SK-N-SH treated with all-trans-retinoic acid at 6 μM for 48 hours (cell line): Measurements from ENCODE around the gene CACNA2D2.

Experiments
- ATAC-seq: fragments of 200-7000 bp; cut with Tn5 transposase; 3 replicates; pipeline ENCODE4 v1.9.1; 2020; ENCODE audit warnings: mild to moderate bottlenecking, moderate library complexity
- BACH2 ChIP-seq: fragments of 250-450 bp; sonication (Bioruptor Pico); IDR thresholded peaks from 2 replicates; pipeline ENCODE4 v1.9.0; 2021; ENCODE audit warnings: mild to moderate bottlenecking, borderline replicate concordance
- CSDC2 ChIP-seq: fragments of 250-450 bp; sonication (Bioruptor Pico); IDR thresholded peaks from 2 replicates; pipeline ENCODE4 v1.5.0; 2020; ENCODE audit warnings: mild to moderate bottlenecking, moderate library complexity
- CSRNP3 ChIP-seq: fragments of 250-450 bp; sonication (Bioruptor Pico); IDR thresholded peaks from 2 replicates; pipeline ENCODE4 v1.5.1; 2021; ENCODE audit warnings: mild to moderate bottlenecking, moderate library complexity
- ESRRG ChIP-seq: fragments of 250-450 bp; sonication (Bioruptor Pico); IDR thresholded peaks from 2 replicates; pipeline ENCODE4 v1.6.1; 2021; ENCODE audit warnings: mild to moderate bottlenecking
- GLIS3 ChIP-seq: fragments of 250-450 bp; sonication (Bioruptor Pico); IDR thresholded peaks from 2 replicates; pipeline ENCODE4 v1.5.0; 2020; ENCODE audit warnings: mild to moderate bottlenecking, moderate library complexity
- ISL1 ChIP-seq: fragments of 250-450 bp; sonication (Bioruptor Pico); IDR thresholded peaks from 2 replicates; pipeline ENCODE4 v2.1.2; 2022; ENCODE audit warnings: mild to moderate bottlenecking, moderate library complexity
- OSR1 ChIP-seq: fragments of 250-450 bp; sonication (Bioruptor Pico); IDR thresholded peaks from 2 replicates; pipeline ENCODE4 v1.8.0; 2022; ENCODE audit warnings: moderate library complexity, mild to moderate bottlenecking, inconsistent platforms
- PATZ1 ChIP-seq: fragments of 250-450 bp; sonication (Bioruptor Pico); IDR thresholded peaks from 2 replicates; pipeline ENCODE4 v1.8.0; 2020; ENCODE audit warnings: mild to moderate bottlenecking, moderate library complexity, borderline replicate concordance
- PPARA ChIP-seq: fragments of 250-450 bp; sonication (Bioruptor Pico); IDR thresholded peaks from 2 replicates; pipeline ENCODE4 v1.5.0; 2020; ENCODE audit warnings: mild to moderate bottlenecking, borderline replicate concordance
- RARB ChIP-seq: fragments of 250-450 bp; sonication (Bioruptor Pico); IDR thresholded peaks from 2 replicates; pipeline ENCODE4 v1.8.0; 2021; ENCODE audit warnings: mild to moderate bottlenecking, moderate library complexity
- SNAI2 ChIP-seq: fragments of 250-450 bp; sonication (Bioruptor Pico); IDR thresholded peaks from 2 replicates; pipeline ENCODE4 v1.5.0; 2020; ENCODE audit warnings: mild to moderate bottlenecking, moderate library complexity
- TCF4 ChIP-seq: fragments of 250-450 bp; sonication (Bioruptor Pico); IDR thresholded peaks from 2 replicates; pipeline ENCODE4 v1.8.0; 2021; ENCODE audit warnings: mild to moderate bottlenecking, moderate library complexity, borderline replicate concordance
- TOX ChIP-seq: fragments of 250-450 bp; sonication (Bioruptor Pico); IDR thresholded peaks from 2 replicates; pipeline ENCODE4 v1.8.0; 2021; ENCODE audit warnings: mild to moderate bottlenecking, moderate library complexity, borderline replicate concordance
- ZC3H10 ChIP-seq: fragments of 250-450 bp; sonication (Bioruptor Pico); IDR thresholded peaks from 2 replicates; pipeline ENCODE4 v1.5.1; 2021; ENCODE audit warnings: mild to moderate bottlenecking, moderate library complexity
- ZFP30 ChIP-seq: fragments of 450-650 bp; formaldehyde crosslinking; IDR thresholded peaks from 2 replicates; pipeline ENCODE4 v1.5.0; 2022; ENCODE audit warnings: mild to moderate bottlenecking, moderate library complexity
- ZNF565 ChIP-seq: fragments of 450-650 bp; formaldehyde crosslinking; conservative IDR thresholded peaks from 2 replicates; pipeline ENCODE4 v1.5.0; 2020; ENCODE audit warnings: low read depth, mild to moderate bottlenecking, moderate library complexity
- ZNF8 ChIP-seq: fragments of 450-650 bp; formaldehyde crosslinking; IDR thresholded peaks from 2 replicates; pipeline ENCODE4 v1.5.0; 2020; ENCODE audit warnings: mild to moderate bottlenecking, moderate library complexity
- TF ChIP-seq, protein P1 (sequence below): fragments of 250-450 bp; sonication (Bioruptor Pico); IDR thresholded peaks from 2 replicates; pipeline ENCODE4 v1.8.0; 2021; ENCODE audit warnings: low read depth, mild to moderate bottlenecking, moderate library complexity, borderline replicate concordance
- TF ChIP-seq, protein P2 (sequence below): fragments of 250-450 bp; sonication (Bioruptor Pico); IDR thresholded peaks from 2 replicates; pipeline ENCODE4 v1.5.1; 2020; ENCODE audit warnings: low read depth, mild to moderate bottlenecking, moderate library complexity

CACNA2D2 gene

GRCh38 chr3:50539356-50540286 lies 36.2 kb upstream of the CACNA2D2 start (continued):
- TF ChIP-seq BACH2 (CRISPR knock-in tag): no peak
- no peak for TF ChIP-seq CSDC2 (CRISPR knock-in tag)
- no peak for TF ChIP-seq OSR1
- TF ChIP-seq RARB (CRISPR knock-in tag): no peak
- no peak for TF ChIP-seq TOX (CRISPR knock-in tag)

DNA sequence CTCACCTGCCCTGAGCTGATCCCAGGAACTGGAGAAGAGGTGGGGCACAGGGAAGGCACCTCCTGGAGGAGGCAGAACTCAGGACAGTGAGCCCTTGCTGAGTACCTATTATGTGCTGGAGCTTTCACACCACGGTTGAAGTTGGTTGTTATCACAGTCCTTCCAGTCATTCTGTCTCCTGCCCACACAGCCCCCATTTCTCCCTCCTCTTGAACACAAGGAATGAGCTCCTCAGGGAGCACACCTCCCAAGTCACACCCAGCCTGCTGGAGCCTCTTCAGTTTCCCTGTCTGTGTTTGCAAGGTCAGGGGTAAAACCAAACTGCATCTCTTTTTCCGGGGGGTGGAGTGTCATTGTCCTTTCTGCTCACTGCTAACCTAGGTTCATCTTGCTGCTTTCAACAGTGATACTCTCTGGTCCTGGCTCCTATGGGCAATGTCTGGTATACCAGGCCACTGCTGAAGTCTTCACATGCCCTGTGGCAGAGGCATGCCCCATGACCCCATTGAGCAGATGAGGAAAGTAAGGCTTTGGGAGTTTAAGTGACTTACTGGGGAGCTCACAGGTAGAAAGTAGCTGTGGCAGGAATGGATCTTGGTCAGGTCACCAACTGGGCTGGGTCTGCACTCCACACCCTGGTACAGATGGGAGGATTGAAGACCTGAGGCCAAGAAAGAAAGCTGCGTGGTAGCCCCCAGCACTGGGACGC lies 34.1 kb upstream of the CACNA2D2 start:
- ATAC-seq: no peak
- TF ChIP-seq OSR1 (no peak), CSDC2 (CRISPR knock-in tag) (no peak), PPARA (CRISPR knock-in tag) (no peak), RARB (CRISPR knock-in tag) (no peak)

GRCh38 chr3:50536471-50537180 lies 33.2 kb upstream of the CACNA2D2 start:
- no peak for ATAC-seq
- TF ChIP-seq, protein P1, sequence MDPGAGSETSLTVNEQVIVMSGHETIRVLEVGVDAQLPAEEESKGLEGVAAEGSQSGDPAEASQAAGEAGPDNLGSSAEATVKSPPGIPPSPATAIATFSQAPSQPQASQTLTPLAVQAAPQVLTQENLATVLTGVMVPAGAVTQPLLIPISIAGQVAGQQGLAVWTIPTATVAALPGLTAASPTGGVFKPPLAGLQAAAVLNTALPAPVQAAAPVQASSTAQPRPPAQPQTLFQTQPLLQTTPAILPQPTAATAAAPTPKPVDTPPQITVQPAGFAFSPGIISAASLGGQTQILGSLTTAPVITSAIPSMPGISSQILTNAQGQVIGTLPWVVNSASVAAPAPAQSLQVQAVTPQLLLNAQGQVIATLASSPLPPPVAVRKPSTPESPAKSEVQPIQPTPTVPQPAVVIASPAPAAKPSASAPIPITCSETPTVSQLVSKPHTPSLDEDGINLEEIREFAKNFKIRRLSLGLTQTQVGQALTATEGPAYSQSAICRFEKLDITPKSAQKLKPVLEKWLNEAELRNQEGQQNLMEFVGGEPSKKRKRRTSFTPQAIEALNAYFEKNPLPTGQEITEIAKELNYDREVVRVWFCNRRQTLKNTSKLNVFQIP (CRISPR knock-in tag): no peak
- no peak for TF ChIP-seq OSR1
- TF ChIP-seq ZC3H10 (CRISPR knock-in tag): no peak
- TF ChIP-seq ESRRG (CRISPR knock-in tag): no peak
- TF ChIP-seq TOX (CRISPR knock-in tag): no peak
- TF ChIP-seq, protein P2, sequence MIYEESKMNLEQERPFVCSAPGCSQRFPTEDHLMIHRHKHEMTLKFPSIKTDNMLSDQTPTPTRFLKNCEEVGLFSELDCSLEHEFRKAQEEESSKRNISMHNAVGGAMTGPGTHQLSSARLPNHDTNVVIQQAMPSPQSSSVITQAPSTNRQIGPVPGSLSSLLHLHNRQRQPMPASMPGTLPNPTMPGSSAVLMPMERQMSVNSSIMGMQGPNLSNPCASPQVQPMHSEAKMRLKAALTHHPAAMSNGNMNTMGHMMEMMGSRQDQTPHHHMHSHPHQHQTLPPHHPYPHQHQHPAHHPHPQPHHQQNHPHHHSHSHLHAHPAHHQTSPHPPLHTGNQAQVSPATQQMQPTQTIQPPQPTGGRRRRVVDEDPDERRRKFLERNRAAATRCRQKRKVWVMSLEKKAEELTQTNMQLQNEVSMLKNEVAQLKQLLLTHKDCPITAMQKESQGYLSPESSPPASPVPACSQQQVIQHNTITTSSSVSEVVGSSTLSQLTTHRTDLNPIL (CRISPR knock-in tag): no peak
- no peak for TF ChIP-seq BACH2 (CRISPR knock-in tag)
- no peak for TF ChIP-seq ISL1
- TF ChIP-seq PATZ1 (CRISPR knock-in tag): no peak
- TF ChIP-seq ZNF8 (CRISPR knock-in tag): no peak
- TF ChIP-seq ZFP30 (CRISPR knock-in tag): no peak
- no peak for TF ChIP-seq ZNF565 (CRISPR knock-in tag)
- no peak for TF ChIP-seq CSDC2 (CRISPR knock-in tag)
- no peak for TF ChIP-seq GLIS3 (CRISPR knock-in tag)
- TF ChIP-seq CSRNP3 (CRISPR knock-in tag): no peak
- TF ChIP-seq TCF4: no peak
- TF ChIP-seq SNAI2 (CRISPR knock-in tag): no peak
- TF ChIP-seq PPARA (CRISPR knock-in tag): no peak
- TF ChIP-seq RARB (CRISPR knock-in tag): no peak
